GM10248 (cell line): ENCODE results near the gene CFP.
"Not testable (repeated sequence)": the region's sequence is repeated elsewhere in the genome, so short reads cannot be mapped to it uniquely, and the experiment has no call there.

Experiments
- CTCF ChIA-PET: fragments of 300-600 bp; sonication (Branson Sonifier 250); formaldehyde crosslinking; extraction: SDS; loops from one replicate; lab custom pipeline; 2021; ENCODE audit warnings: antibody characterized with exemption; lab: Yijun Ruan, JAX
- POLR2A ChIA-PET: fragments of 350-650 bp; sonication (Branson Sonifier 250); formaldehyde crosslinking; extraction: SDS; loops from one replicate; lab custom pipeline; 2020; ENCODE audit warnings: antibody characterized with exemption; lab: Yijun Ruan, JAX
- DNase-seq: peaks from one replicate; pipeline ENCODE4 v3.0.0; 2012; ENCODE audit errors: extremely low spot score
- TF ChIP-seq, protein P1 (sequence below): IDR thresholded peaks from 2 replicates; pipeline ENCODE4 v1.5.1; 2012; ENCODE audit warnings: mild to moderate bottlenecking, low read depth; ENCODE audit errors: extremely low read depth, missing control alignments, control extremely low read depth

The CFP gene

DNA sequence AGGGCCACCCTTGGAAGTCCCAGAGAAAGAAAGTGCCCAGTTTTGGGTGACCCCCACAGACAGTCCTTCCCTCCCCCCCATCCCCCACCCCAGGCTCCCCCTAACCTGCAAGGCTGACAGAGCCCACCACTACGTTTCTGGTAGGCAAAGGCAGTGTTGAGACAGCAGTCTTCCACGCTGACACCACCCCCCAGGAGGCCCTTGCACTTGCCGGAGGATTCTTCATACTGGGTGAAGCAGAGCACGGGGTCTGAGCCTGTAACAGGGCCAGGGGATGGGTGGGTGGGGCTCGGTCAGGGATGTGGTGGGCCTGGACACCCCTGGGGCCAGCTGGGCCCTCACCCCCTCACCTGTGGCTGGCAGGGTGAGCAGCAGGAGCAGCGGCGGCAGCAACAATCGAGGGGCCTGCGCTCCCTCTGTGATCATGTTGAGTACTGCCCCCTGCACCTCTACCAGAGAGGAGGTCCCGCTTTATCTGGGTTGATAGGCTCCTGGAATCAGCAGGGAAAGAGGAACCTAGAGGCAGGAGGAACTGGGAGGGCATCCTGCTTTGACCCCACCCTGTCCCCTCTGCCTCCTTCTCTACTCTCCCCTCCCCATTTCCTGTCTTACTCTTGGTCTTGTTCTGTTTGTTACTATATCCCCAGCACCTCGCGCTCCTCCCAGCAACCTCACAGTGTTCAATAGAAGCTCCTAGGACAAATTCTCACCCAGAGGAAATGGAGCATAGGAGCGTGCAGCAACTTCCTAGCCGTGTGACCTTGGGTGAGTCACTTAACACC, at the start of gene CFP:
Gene CFP (minus strand): TSS at position 512 of the 782 bp plus-strand sequence. CDS start 86 bp downstream, at position 426.
- TF ChIP-seq, protein P1, sequence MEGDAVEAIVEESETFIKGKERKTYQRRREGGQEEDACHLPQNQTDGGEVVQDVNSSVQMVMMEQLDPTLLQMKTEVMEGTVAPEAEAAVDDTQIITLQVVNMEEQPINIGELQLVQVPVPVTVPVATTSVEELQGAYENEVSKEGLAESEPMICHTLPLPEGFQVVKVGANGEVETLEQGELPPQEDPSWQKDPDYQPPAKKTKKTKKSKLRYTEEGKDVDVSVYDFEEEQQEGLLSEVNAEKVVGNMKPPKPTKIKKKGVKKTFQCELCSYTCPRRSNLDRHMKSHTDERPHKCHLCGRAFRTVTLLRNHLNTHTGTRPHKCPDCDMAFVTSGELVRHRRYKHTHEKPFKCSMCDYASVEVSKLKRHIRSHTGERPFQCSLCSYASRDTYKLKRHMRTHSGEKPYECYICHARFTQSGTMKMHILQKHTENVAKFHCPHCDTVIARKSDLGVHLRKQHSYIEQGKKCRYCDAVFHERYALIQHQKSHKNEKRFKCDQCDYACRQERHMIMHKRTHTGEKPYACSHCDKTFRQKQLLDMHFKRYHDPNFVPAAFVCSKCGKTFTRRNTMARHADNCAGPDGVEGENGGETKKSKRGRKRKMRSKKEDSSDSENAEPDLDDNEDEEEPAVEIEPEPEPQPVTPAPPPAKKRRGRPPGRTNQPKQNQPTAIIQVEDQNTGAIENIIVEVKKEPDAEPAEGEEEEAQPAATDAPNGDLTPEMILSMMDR: no peak
- CTCF ChIA-PET: interaction anchor here (1.2 to 1.6 kb wide), 7 partner anchors 8 to 88 kb away, joined by 3 to 7 read pairs (median 4); no protein-coding TSS in a partner anchor
- no peak for DNase-seq
- POLR2A ChIA-PET: interaction anchor here (1.0 to 1.2 kb wide), 2 partner anchors 21 kb away, joined by 3 to 6 read pairs; partner anchors contain the start of gene ELK1

DNA sequence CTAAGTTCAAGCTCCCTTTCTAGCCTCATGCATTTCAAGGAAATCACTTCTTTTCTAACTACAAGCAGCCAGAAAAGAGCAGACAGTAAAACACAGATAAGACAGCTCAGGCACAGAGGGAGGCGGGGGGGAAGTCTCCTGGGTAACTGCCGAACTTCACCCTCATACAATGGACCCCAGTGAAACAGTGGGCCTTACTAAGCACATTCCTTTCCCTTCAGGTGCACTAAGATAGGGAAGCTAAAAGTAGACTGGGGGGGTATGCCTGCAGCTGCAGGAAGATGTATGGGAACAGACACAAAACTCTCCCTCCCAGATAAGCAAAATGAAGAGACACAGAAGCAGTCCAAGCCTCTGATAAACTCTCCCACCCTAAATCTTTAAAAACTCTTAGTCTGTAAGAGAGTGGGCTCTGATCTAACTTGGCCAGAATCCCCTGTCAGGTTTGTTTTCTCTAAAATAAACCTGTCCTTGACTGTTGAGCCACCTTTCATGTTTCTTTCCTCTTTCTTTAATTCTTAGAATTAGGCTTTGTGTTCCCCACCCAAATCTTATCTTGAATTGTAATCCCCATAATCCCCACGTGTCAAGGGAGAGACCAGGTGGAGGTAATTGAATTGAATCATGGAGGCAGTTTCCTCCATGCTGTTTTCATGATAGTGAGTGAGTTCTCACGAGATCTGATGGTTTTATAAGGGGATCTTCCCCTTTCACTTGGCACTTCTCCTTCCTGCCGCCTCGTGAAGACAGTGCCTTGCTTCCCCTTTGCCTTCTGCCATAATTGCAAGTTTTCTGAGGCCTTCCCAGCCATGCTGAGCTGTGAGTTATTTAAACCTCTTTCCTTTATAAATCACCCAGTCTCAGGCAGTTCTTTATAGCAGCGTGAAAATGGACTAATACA, 46.5 kb upstream of the CFP start:
- DNase-seq, CTCF ChIA-PET, POLR2A ChIA-PET: not testable (repeated sequence)

DNA sequence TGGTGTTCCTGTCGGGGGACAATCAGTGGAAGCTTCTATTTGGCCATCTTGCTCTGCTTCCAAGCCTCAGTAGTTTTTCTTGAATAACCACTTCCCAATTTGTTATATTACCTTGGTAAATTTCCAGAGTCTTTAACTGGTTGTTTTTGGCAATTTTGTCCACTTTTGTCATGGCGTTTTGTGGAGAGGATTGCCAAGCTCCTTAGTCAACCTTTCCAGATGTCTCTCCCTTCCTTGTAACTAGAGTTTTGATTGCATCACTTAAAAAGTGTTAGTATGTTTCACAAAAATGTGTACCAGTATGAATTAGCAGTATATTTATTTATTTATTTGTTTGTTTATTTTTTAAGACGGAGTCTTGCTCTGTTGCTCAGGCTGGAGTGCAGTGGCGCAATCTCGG, 45.0 kb upstream of the CFP start:
- DNase-seq: no peak
- TF ChIP-seq, protein P1: no peak
- POLR2A ChIA-PET: no interaction called here
- CTCF ChIA-PET: no interaction called here

DNA sequence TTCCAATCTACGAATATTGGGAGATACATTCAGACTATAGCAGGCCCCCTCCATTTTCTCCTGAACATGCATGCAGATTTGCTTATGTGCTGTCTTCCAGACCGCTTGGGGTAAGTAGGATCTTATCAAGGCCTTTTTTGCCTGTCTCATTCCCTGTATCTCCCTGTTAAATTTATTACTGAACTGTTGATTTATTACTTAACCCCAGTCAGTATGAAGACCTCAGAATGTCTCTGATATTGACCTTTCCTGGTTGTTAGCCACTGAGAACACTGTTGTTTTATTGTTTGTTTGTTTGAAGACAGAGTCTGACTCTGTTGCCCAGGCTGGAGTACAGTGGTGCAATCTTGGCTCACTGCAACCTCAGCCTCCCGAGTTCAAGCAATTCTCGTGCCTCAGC, 36.1 kb upstream of the CFP start:
- CTCF ChIA-PET, DNase-seq, POLR2A ChIA-PET: not testable (repeated sequence)

DNA sequence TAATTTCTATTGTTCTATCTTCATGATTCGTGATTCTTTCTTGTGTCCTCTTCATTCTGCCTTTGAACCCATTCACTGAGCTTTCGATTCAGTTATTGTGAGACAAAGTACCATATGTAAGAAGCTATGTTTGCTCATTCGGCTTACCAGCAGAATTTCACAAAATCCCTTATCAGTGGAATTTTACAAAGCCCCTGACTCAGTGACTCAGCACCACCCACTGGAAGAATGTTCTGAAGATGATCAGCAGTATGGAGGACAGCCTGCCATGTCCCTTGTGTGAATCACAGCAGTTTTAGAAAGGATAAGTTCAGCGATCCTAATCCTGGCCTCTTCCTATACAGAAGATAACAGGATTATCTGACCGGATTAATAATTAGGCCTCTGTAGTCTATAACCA, 35.0 kb upstream of the CFP start:
- TF ChIP-seq, protein P1: no peak
- ChIA-PET POLR2A (no interaction called here), CTCF (no interaction called here)
- no peak for DNase-seq

DNA sequence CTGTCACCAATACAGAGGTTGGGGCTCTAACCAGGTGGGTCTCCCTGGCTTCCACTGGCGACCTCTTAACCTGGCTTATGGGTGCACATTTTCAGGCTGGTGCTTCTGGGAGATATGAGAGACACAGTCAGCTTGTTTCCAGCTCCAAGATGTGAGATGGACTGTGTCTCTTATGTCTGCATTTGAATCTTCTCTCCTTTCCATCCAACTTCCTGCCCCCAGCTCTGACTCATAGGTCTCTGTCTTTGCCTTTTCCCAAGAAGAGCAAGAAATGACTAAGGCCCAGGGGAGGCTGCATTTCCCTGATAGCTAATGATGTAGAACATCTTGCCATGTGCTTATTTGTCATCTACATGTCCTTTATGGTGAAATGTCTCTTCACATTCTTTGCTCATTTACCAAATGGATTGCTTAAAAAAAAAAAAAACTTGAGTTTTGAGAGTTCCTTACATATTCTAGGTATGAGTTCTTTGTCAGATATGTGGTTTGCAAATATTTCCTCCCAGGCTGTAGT, 32.5 kb upstream of the CFP start:
- ChIA-PET CTCF (no interaction called here), POLR2A (interaction anchor here (0.7 kb wide), 1 partner anchor 59 kb away, joined by 3 read pairs; no protein-coding TSS in a partner anchor)
- no peak for DNase-seq
- TF ChIP-seq, protein P1: no peak

DNA sequence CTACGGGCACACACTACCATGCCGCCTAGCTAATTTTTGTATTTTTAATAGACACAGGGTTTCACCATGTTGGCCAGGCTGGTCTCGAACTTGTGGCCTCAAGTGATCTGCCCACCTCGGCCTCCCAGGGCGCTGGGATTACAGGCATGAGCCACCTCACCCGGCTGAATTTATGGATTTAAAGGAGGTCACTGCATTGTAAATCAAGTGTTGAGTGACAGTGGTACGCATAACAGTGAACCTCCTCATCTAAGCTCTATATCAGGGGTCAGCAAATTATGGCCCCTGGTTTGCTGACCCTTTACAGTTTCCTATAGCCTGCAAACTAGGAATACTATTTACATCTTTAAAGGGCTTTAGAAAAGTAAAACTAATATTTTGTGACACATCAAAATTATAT, 31.8 kb upstream of the CFP start:
- TF ChIP-seq, protein P1: no peak
- POLR2A ChIA-PET: no interaction called here
- DNase-seq: no peak
- CTCF ChIA-PET: no interaction called here
